Fibroblast of lung (primary cell): Measurements from ENCODE around the gene PPARG.

Source experiments
- EZH2 ChIP-seq: IDR thresholded peaks from 2 replicates; pipeline ENCODE4 v1.5.1; 2012; ENCODE audit warnings: low read length, control low read depth, mild to moderate bottlenecking; ENCODE audit errors: missing control alignments
- TF ChIP-seq, protein P1 (sequence below), 2 donors: IDR thresholded peaks in 1 of 2; conservative IDR thresholded peaks in 1 of 2; 1 replicate in 1 of 2; 2 replicates in 1 of 2; pipeline ENCODE4 v1.5.1; 2011 to 2012; ENCODE audit warnings: low read length in 2 of 2, control low read depth in 1 of 2, inconsistent platforms in 1 of 2, low read depth in 1 of 2, mild to moderate bottlenecking in 1 of 2

DNA sequence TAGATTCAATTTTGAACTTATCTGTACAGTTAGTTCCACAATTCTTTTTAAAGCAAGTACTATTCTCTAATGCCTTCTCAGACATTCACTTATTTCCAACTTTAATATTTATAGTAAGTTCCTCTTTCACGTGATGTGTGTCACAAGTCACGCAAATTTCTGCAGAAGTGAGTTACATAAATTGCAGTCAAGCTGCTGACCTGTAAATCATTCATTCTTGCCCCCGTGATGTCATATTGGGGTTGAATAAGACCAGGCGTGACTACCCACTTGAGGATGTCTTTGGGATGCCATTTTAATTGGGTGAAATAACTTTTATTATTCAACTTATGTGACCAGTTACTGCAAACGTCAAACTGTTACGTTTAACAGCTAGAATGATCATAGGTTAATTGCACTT is 15.1 kb downstream of the PPARG start:
- TF ChIP-seq, protein P1, sequence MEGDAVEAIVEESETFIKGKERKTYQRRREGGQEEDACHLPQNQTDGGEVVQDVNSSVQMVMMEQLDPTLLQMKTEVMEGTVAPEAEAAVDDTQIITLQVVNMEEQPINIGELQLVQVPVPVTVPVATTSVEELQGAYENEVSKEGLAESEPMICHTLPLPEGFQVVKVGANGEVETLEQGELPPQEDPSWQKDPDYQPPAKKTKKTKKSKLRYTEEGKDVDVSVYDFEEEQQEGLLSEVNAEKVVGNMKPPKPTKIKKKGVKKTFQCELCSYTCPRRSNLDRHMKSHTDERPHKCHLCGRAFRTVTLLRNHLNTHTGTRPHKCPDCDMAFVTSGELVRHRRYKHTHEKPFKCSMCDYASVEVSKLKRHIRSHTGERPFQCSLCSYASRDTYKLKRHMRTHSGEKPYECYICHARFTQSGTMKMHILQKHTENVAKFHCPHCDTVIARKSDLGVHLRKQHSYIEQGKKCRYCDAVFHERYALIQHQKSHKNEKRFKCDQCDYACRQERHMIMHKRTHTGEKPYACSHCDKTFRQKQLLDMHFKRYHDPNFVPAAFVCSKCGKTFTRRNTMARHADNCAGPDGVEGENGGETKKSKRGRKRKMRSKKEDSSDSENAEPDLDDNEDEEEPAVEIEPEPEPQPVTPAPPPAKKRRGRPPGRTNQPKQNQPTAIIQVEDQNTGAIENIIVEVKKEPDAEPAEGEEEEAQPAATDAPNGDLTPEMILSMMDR (conservative IDR thresholded peaks at IDR 0.05 in 1 of 2, IDR thresholded peaks at IDR 0.05 in 1 of 2; ENCODE audit: low read depth in 1 of 2, low read length in 2 of 2) = no peak
- TF ChIP-seq EZH2 = no peak
